ENCODE results near the gene RUNX2.

DNA sequence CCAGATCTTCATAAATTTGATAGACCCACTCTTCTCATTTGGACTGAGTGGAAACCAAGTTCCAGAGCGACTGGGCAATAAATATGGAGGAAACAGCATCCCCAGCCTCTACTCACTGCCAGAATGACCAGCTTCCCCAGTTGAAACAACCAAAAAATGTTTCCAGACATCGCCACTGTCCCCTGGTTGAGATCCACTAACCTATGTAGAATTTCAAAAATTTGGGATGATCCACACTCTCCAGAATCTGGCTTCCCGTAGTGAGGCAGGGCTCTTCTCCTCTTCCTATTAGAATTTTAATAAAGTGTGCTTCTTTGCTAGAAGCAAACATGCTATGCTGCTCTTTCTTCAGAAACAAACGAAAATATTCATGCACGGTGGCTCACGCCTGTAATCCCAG lies 336.6 kb downstream of the RUNX2 start:
- TF ChIP-seq, protein P1, sequence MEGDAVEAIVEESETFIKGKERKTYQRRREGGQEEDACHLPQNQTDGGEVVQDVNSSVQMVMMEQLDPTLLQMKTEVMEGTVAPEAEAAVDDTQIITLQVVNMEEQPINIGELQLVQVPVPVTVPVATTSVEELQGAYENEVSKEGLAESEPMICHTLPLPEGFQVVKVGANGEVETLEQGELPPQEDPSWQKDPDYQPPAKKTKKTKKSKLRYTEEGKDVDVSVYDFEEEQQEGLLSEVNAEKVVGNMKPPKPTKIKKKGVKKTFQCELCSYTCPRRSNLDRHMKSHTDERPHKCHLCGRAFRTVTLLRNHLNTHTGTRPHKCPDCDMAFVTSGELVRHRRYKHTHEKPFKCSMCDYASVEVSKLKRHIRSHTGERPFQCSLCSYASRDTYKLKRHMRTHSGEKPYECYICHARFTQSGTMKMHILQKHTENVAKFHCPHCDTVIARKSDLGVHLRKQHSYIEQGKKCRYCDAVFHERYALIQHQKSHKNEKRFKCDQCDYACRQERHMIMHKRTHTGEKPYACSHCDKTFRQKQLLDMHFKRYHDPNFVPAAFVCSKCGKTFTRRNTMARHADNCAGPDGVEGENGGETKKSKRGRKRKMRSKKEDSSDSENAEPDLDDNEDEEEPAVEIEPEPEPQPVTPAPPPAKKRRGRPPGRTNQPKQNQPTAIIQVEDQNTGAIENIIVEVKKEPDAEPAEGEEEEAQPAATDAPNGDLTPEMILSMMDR (IDR thresholded peaks at IDR 0.05), result no peak
- TF ChIP-seq POLR2AphosphoS5 (IDR thresholded peaks at IDR 0.05; ENCODE audit: low read depth, low read length), result no peak
- TF ChIP-seq, protein P2, sequence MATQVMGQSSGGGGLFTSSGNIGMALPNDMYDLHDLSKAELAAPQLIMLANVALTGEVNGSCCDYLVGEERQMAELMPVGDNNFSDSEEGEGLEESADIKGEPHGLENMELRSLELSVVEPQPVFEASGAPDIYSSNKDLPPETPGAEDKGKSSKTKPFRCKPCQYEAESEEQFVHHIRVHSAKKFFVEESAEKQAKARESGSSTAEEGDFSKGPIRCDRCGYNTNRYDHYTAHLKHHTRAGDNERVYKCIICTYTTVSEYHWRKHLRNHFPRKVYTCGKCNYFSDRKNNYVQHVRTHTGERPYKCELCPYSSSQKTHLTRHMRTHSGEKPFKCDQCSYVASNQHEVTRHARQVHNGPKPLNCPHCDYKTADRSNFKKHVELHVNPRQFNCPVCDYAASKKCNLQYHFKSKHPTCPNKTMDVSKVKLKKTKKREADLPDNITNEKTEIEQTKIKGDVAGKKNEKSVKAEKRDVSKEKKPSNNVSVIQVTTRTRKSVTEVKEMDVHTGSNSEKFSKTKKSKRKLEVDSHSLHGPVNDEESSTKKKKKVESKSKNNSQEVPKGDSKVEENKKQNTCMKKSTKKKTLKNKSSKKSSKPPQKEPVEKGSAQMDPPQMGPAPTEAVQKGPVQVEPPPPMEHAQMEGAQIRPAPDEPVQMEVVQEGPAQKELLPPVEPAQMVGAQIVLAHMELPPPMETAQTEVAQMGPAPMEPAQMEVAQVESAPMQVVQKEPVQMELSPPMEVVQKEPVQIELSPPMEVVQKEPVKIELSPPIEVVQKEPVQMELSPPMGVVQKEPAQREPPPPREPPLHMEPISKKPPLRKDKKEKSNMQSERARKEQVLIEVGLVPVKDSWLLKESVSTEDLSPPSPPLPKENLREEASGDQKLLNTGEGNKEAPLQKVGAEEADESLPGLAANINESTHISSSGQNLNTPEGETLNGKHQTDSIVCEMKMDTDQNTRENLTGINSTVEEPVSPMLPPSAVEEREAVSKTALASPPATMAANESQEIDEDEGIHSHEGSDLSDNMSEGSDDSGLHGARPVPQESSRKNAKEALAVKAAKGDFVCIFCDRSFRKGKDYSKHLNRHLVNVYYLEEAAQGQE (IDR thresholded peaks at IDR 0.05; ENCODE audit: insufficient read depth in 1 of 2, low read depth in 2 of 2, low read length in 1 of 2), result no peak
- TF ChIP-seq SIN3A (IDR thresholded peaks at IDR 0.05; ENCODE audit: borderline replicate concordance, insufficient read depth, low read depth, low read length), result no peak
